IPS-20b (cell line): ENCODE data around the gene BRD3.
"Not testable (repeated sequence)": the region's sequence is repeated elsewhere in the genome, so short reads cannot be mapped to it uniquely, and the experiment has no call there.

ENCODE experiments used
- H3K27ac ChIP-seq: one replicate; pipeline ENCODE4 v1.5.1; 2013; ENCODE audit warnings: low read length
- H3K27me3 ChIP-seq: 2 replicates; pipeline ENCODE4 v1.6.1; 2013; ENCODE audit warnings: mild to moderate bottlenecking, low read length, inconsistent platforms; ENCODE audit not compliant: insufficient read depth
- H3K36me3 ChIP-seq: 2 replicates; pipeline ENCODE4 v1.6.1; 2013; ENCODE audit warnings: low read depth, mild to moderate bottlenecking, inconsistent platforms, low read length, moderate library complexity; ENCODE audit not compliant: insufficient read depth
- H3K4me1 ChIP-seq: 2 replicates; pipeline ENCODE4 v1.6.1; 2013; ENCODE audit warnings: mild to moderate bottlenecking, control low read depth, inconsistent platforms, low read length, moderate library complexity; ENCODE audit not compliant: insufficient read depth
- H3K4me3 ChIP-seq: 2 replicates; pipeline ENCODE4 v1.5.1; 2013; ENCODE audit warnings: mild to moderate bottlenecking, low read length, inconsistent platforms
- H3K9ac ChIP-seq: 2 replicates; pipeline ENCODE4 v1.6.1; 2013; ENCODE audit warnings: low read depth, mild to moderate bottlenecking, inconsistent platforms, low read length, moderate library complexity
- H3K9me3 ChIP-seq: 2 replicates; pipeline ENCODE4 v1.6.1; 2013; ENCODE audit warnings: mild to moderate bottlenecking, low read depth, low read length, inconsistent platforms; ENCODE audit not compliant: insufficient read depth

Gene BRD3

GRCh38 chr9:133990366-133991213 lies 77.2 kb downstream of the BRD3 start:
- no peak overlapping the region for H3K27ac ChIP-seq
- peaks cover 8% of the 10 kb centered on the region; the same call in 1 of the 2 replicates for H3K27me3 ChIP-seq
- H3K4me3 ChIP-seq = peak overlapping the region; percentile 68
- H3K9me3 ChIP-seq = no peaks in the 10 kb centered on the region
- H3K4me1 ChIP-seq = peaks cover 9% of the 10 kb centered on the region; the same call in 1 of the 2 replicates
- H3K36me3 ChIP-seq = no peaks in the 10 kb centered on the region
- H3K9ac ChIP-seq = peak overlapping the region; percentile 47

GRCh38 chr9:133989625-133990365 lies 78.0 kb downstream of the BRD3 start:
- no peaks in the 10 kb centered on the region for H3K9me3 ChIP-seq
- H3K27me3 ChIP-seq = peaks cover 8% of the 10 kb centered on the region; the same call in 1 of the 2 replicates
- H3K27ac ChIP-seq = no peak overlapping the region
- peaks cover 9% of the 10 kb centered on the region; the same call in 1 of the 2 replicates for H3K4me1 ChIP-seq
- H3K36me3 ChIP-seq = no peaks in the 10 kb centered on the region
- H3K9ac ChIP-seq = no peak overlapping the region
- no peak overlapping the region for H3K4me3 ChIP-seq

- not testable (repeated sequence) for H3K27ac ChIP-seq, H3K9ac ChIP-seq, H3K9me3 ChIP-seq, H3K36me3 ChIP-seq, H3K27me3 ChIP-seq, H3K4me1 ChIP-seq, H3K4me3 ChIP-seq
These were observed 79.1 kb downstream of the BRD3 start for GRCh38 chr9:133988771-133989170.

- H3K36me3 ChIP-seq = no peaks in the 10 kb centered on the region
These were observed 79.7 kb downstream of the BRD3 start for GRCh38 chr9:133987946-133988665.

GRCh38 chr9:133987446-133987788 lies 80.4 kb downstream of the BRD3 start:
- Histone ChIP-seq H3K4me1 (peaks cover 3% of the 10 kb centered on the region; the same call in 1 of the 2 replicates), H3K9me3 (no peaks in the 10 kb centered on the region), H3K4me3 (no peak overlapping the region), H3K36me3 (no peaks in the 10 kb centered on the region), H3K27ac (no peak overlapping the region), H3K9ac (no peak overlapping the region), H3K27me3 (peaks cover 8% of the 10 kb centered on the region; the same call in 1 of the 2 replicates)

More at GRCh38 chr9:133987946-133988665, 79.7 kb downstream of the BRD3 start:
- Histone ChIP-seq H3K4me1 (peaks cover 3% of the 10 kb centered on the region; the same call in 1 of the 2 replicates), H3K4me3 (no peak overlapping the region), H3K27ac (no peak overlapping the region), H3K9ac (no peak overlapping the region; the same call in 1 of the 2 replicates), H3K9me3 (no peaks in the 10 kb centered on the region), H3K27me3 (peaks cover 8% of the 10 kb centered on the region; the same call in 1 of the 2 replicates)

GRCh38 chr9:133986774-133987445 lies 80.9 kb downstream of the BRD3 start:
- H3K27me3 ChIP-seq = peaks cover 8% of the 10 kb centered on the region; the same call in 1 of the 2 replicates
- no peak overlapping the region for H3K9ac ChIP-seq
- peaks cover 3% of the 10 kb centered on the region; the same call in 1 of the 2 replicates for H3K4me1 ChIP-seq
- H3K27ac ChIP-seq = no peak overlapping the region
- H3K36me3 ChIP-seq = no peaks in the 10 kb centered on the region
- no peaks in the 10 kb centered on the region for H3K9me3 ChIP-seq
- H3K4me3 ChIP-seq = no peak overlapping the region

- no peak overlapping the region for H3K9ac ChIP-seq
- peaks cover 3% of the 10 kb centered on the region; the same call in 1 of the 2 replicates for H3K4me1 ChIP-seq
- no peak overlapping the region for H3K27ac ChIP-seq
These were observed 81.8 kb downstream of the BRD3 start for GRCh38 chr9:133986061-133986460.

GRCh38 chr9:133982971-133983720 lies 84.7 kb downstream of the BRD3 start:
- H3K9ac ChIP-seq = no peak overlapping the region
- no peaks in the 10 kb centered on the region; the same call in 1 of the 2 replicates for H3K4me1 ChIP-seq
- H3K4me3 ChIP-seq = no peak overlapping the region
- no peaks in the 10 kb centered on the region for H3K9me3 ChIP-seq
- no peaks in the 10 kb centered on the region for H3K36me3 ChIP-seq
- no peak overlapping the region for H3K27ac ChIP-seq
- no peaks in the 10 kb centered on the region for H3K27me3 ChIP-seq

More at GRCh38 chr9:133986061-133986460, 81.8 kb downstream of the BRD3 start:
- Histone ChIP-seq H3K36me3 (no peaks in the 10 kb centered on the region), H3K9me3 (no peaks in the 10 kb centered on the region), H3K4me3 (no peak overlapping the region), H3K27me3 (peaks cover 6% of the 10 kb centered on the region; the same call in 1 of the 2 replicates)

GRCh38 chr9:133981958-133982681 lies 85.7 kb downstream of the BRD3 start:
- H3K36me3 ChIP-seq = no peaks in the 10 kb centered on the region
- no peak overlapping the region for H3K9ac ChIP-seq
- no peaks in the 10 kb centered on the region; the same call in 1 of the 2 replicates for H3K4me1 ChIP-seq

GRCh38 chr9:133981589-133981957 lies 86.3 kb downstream of the BRD3 start:
- H3K4me1 ChIP-seq = no peaks in the 10 kb centered on the region; the same call in 1 of the 2 replicates

More at GRCh38 chr9:133981958-133982681, 85.7 kb downstream of the BRD3 start:
- H3K27ac ChIP-seq = no peak overlapping the region
- no peaks in the 10 kb centered on the region for H3K27me3 ChIP-seq
- H3K9me3 ChIP-seq = no peaks in the 10 kb centered on the region
- no peak overlapping the region for H3K4me3 ChIP-seq

More at GRCh38 chr9:133981589-133981957, 86.3 kb downstream of the BRD3 start:
- H3K27ac ChIP-seq = no peak overlapping the region
- no peaks in the 10 kb centered on the region for H3K27me3 ChIP-seq
- H3K4me3 ChIP-seq = no peak overlapping the region
- no peaks in the 10 kb centered on the region for H3K36me3 ChIP-seq
- H3K9ac ChIP-seq = no peak overlapping the region
- no peaks in the 10 kb centered on the region for H3K9me3 ChIP-seq
